ENCODE results near the gene ZNF215. TPM values are rescaled to one million over a fixed set of nuclear protein-coding genes. Genes with fewer than 3 reads are reported as not detected.

Gene ZNF215
- total RNA-seq, 4 donors from 2014 or later: 0.36 to 2.8 (median 0.51) TPM; not detected in 1

DNA sequence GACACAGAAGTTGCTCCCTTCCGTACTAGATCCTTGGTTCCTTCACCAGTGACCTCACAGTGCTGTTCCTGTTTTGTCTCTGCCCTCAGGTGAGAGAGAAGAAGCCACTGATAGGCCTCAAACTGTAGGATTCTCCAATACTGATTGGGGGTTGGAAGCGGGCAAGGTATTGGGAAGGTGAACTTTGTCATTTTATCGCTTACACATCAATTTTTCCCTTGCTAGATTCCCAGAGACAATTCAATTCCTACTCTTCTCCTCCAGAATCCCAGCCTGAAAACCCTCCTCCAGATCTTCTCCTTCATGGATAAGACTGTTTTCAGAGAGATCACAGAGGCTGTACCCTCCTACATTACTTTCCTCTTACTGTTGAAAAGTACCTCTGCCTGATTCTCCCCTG is 14.8 kb upstream of the ZNF215 start:
- DNase-seq (ENCODE audit: low spot score in 2 of 2): no peak
- no peak for TF ChIP-seq POLR2A (IDR thresholded peaks at IDR 0.05)
- TF ChIP-seq, protein P1, sequence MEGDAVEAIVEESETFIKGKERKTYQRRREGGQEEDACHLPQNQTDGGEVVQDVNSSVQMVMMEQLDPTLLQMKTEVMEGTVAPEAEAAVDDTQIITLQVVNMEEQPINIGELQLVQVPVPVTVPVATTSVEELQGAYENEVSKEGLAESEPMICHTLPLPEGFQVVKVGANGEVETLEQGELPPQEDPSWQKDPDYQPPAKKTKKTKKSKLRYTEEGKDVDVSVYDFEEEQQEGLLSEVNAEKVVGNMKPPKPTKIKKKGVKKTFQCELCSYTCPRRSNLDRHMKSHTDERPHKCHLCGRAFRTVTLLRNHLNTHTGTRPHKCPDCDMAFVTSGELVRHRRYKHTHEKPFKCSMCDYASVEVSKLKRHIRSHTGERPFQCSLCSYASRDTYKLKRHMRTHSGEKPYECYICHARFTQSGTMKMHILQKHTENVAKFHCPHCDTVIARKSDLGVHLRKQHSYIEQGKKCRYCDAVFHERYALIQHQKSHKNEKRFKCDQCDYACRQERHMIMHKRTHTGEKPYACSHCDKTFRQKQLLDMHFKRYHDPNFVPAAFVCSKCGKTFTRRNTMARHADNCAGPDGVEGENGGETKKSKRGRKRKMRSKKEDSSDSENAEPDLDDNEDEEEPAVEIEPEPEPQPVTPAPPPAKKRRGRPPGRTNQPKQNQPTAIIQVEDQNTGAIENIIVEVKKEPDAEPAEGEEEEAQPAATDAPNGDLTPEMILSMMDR (IDR thresholded peaks at IDR 0.05): no peak

GRCh38 chr11:6911948-6912347 is 14.3 kb upstream of the ZNF215 start:
- intact Hi-C loops (cut with DNase I; ENCODE audit: low total_unique reads): no loop called here
- WGBS, 2 donors: 32 to 52% methylated on average over 3 of the region's 3 CpGs

More for the DNA sequence above, 14.8 kb upstream of the ZNF215 start:
- intact Hi-C loops (cut with DNase I; ENCODE audit: low total_unique reads): no loop called here
- H3K4me3 ChIP-seq (ENCODE audit: low read depth, poor library complexity, severe bottlenecking): no peak overlapping the region
- WGBS, 2 donors: 85 to 94% methylated on average over 3 of the region's 3 CpGs

GRCh38 chr11:6919698-6920097 is 6.5 kb upstream of the ZNF215 start:
- intact Hi-C loops (cut with DNase I; ENCODE audit: low total_unique reads): no loop called here
- DNase-seq (ENCODE audit: low spot score in 2 of 2): no peak
- H3K4me3 ChIP-seq (ENCODE audit: low read depth, poor library complexity, severe bottlenecking): no peak overlapping the region
- 32 to 55% methylated on average over 2 of the region's 2 CpGs for WGBS, 2 donors
- no peak for TF ChIP-seq POLR2A (IDR thresholded peaks at IDR 0.05)
- TF ChIP-seq, protein P1 (IDR thresholded peaks at IDR 0.05): no peak

More at GRCh38 chr11:6911948-6912347, 14.3 kb upstream of the ZNF215 start:
- H3K4me3 ChIP-seq (ENCODE audit: low read depth, poor library complexity, severe bottlenecking): no peak overlapping the region
- no peak for DNase-seq (ENCODE audit: low spot score in 2 of 2)
- TF ChIP-seq, protein P1 (IDR thresholded peaks at IDR 0.05): no peak
- TF ChIP-seq POLR2A (IDR thresholded peaks at IDR 0.05): no peak

- TF ChIP-seq, protein P1 (IDR thresholded peaks at IDR 0.05): no peak
- no peak for TF ChIP-seq POLR2A (IDR thresholded peaks at IDR 0.05)
- DNase-seq (ENCODE audit: low spot score in 2 of 2): no peak
- intact Hi-C loops (cut with DNase I; ENCODE audit: low total_unique reads): no loop called here
- no peak within 1 kb of the TSS for H3K4me3 ChIP-seq (ENCODE audit: low read depth, poor library complexity, severe bottlenecking)
- 92 to 94% methylated on average over 1 of the region's 1 CpG for WGBS, 2 donors
Measured at GRCh38 chr11:6920702-6921101, 5.5 kb upstream of the ZNF215 start, which contains the start of gene OR2D3. Gene OR2D3, plus strand, starts transcription at chr11:6921002. Its CDS starts 0 bp downstream, at chr11:6921002.

DNA sequence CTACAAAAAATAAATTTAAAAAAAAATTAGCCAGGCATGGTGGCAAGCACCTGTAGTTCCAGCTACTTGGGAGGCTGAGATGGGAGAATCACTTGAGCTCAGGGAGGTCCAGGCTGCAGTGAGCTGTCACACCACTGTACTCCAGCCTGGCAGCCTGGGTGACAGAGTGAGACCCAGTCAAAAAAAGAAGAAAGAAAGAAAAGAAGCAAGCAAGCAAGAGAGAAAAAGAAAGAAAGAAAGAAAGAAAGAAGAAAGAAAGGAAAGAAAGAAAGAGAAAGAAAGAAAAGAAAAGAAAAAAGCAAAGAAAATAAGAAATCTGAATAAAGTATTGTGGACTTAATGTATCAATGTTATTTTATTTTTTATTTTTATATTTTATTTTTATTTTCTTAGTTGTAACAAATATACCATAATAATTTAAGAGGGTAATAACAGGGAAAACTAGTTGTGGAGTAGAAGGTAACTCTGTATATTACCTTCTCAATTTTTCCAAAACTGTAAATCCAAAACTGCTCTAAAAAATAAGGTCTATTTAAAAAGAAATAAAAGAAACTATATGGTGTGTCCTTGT is 1.1 kb upstream of the ZNF215 start:
- H3K4me3 ChIP-seq (ENCODE audit: low read depth, poor library complexity, severe bottlenecking): no peak overlapping the region
- no peak for DNase-seq (ENCODE audit: low spot score in 2 of 2)
- intact Hi-C loops (cut with DNase I; ENCODE audit: low total_unique reads): no loop called here
- TF ChIP-seq, protein P1 (IDR thresholded peaks at IDR 0.05): no peak
- no peak for TF ChIP-seq POLR2A (IDR thresholded peaks at IDR 0.05)

All from lower leg skin (tissue), 4 donors.